HepG2 (cell line): ENCODE data around the gene MAMSTR. TPM values are rescaled to one million over a fixed set of nuclear protein-coding genes. Genes with fewer than 3 reads are reported as not detected.

Source experiments
- ATAC-seq: fragments of 200-7000 bp; cut with Tn5 transposase; 3 replicates; pipeline ENCODE4 v1.9.1; 2020; ENCODE audit warnings: mild to moderate bottlenecking, moderate library complexity
- BruUV-seq: library from RNA; stranded (reverse); fragments of 400-500 nt; replicated peaks from 2 replicates; lab custom pipeline; 2021; lab: Mats Ljungman, UMichigan
- CTCF ChIA-PET: fragments of 300-600 bp; formaldehyde crosslinking; extraction: SDS; loops from one replicate; lab custom pipeline; 2021; ENCODE audit warnings: low total read pairs, inconsistent platforms, low intra/inter-chr PET ratio; lab: Yijun Ruan, JAX
- POLR2A ChIA-PET: fragments of 350-600 bp; sonication (Branson Sonifier 250); formaldehyde crosslinking; loops from one replicate; lab custom pipeline; 2020; ENCODE audit warnings: antibody characterized with exemption, inconsistent platforms; lab: Yijun Ruan, JAX
- DNase-seq: peaks from one replicate; pipeline ENCODE4 v3.0.0-alpha.2; 2015; ENCODE audit warnings: low spot score
- FAIRE-seq: peaks from 3 replicates; lab custom pipeline; 2011; peaks lifted over from hg19 to GRCh38; lab: Jason Lieb, UNC
- H2AFZ ChIP-seq: one replicate; pipeline ENCODE4 v1.6.1; 2011; ENCODE audit warnings: low read length, inconsistent platforms
- H3K27ac ChIP-seq: fragments of 300-600 bp; 3 replicates; pipeline ENCODE4 v1.8.0; 2011; ENCODE audit warnings: mixed run types, mild to moderate bottlenecking, mixed read lengths, low read length, inconsistent platforms; ENCODE audit not compliant: insufficient read depth; ENCODE audit errors: extremely low read length
- H3K27me3 ChIP-seq, 2 experiments: fragments of 200-600 bp in 1 of 2; 2 replicates in 1 of 2; 3 replicates in 1 of 2; pipeline versions ENCODE4 v1.6.0 to v1.8.0; 2011; ENCODE audit warnings: low read length in 2 of 2, mild to moderate bottlenecking in 2 of 2, moderate library complexity in 2 of 2, inconsistent platforms in 1 of 2; ENCODE audit not compliant: insufficient read depth in 2 of 2, control insufficient read depth in 1 of 2
- H3K36me3 ChIP-seq, 2 experiments: fragments of 200-600 bp in 1 of 2; replicated peaks in 1 of 2; 2 replicates in 1 of 2; 3 replicates in 1 of 2; pipeline versions ENCODE4 v1.5.1 to v1.8.0; 2011; ENCODE audit warnings: low read length in 2 of 2, inconsistent platforms in 1 of 2; ENCODE audit not compliant: insufficient read depth in 2 of 2, control insufficient read depth in 1 of 2
- H3K4me1 ChIP-seq: 2 replicates; pipeline ENCODE4 v1.5.1; 2012; ENCODE audit warnings: low read length, inconsistent platforms; ENCODE audit not compliant: insufficient read depth
- H3K4me2 ChIP-seq: 2 replicates; pipeline ENCODE4 v1.6.0; 2011; ENCODE audit warnings: low read depth, low read length, inconsistent platforms
- H3K4me3 ChIP-seq, 3 experiments: fragments of 200-600 bp in 1 of 3; sonication (generic), shearing (Covaris generic) in 1 of 3; replicated peaks in 1 of 3; 2 replicates each; pipeline ENCODE4 v1.5.1; 2011 to 2016; ENCODE audit warnings: low read length in 3 of 3, inconsistent platforms in 2 of 3, low read depth in 2 of 3, mild to moderate bottlenecking in 2 of 3, control low read depth in 1 of 3, mixed read lengths in 1 of 3; ENCODE audit not compliant: insufficient read depth in 1 of 3
- H3K79me2 ChIP-seq: one replicate; pipeline ENCODE4 v1.6.1; 2011; ENCODE audit warnings: low read length, inconsistent platforms; ENCODE audit not compliant: insufficient read depth
- H3K9ac ChIP-seq: 2 replicates; pipeline ENCODE4 v1.6.0; 2011; ENCODE audit warnings: mild to moderate bottlenecking, low read depth, low read length, inconsistent platforms; ENCODE audit not compliant: insufficient read depth
- H3K9me3 ChIP-seq: 2 replicates; pipeline ENCODE4 v1.5.1; 2012; ENCODE audit warnings: mild to moderate bottlenecking, low read length
- H4K20me1 ChIP-seq: 2 replicates; pipeline ENCODE4 v1.6.0; 2011; ENCODE audit warnings: inconsistent platforms, mild to moderate bottlenecking, low read length, moderate library complexity; ENCODE audit not compliant: insufficient read depth
- CHCHD3 ChIP-seq: sonication (generic); formaldehyde crosslinking; IDR thresholded peaks from 2 replicates; pipeline ENCODE4 v1.8.0; 2022; ENCODE audit warnings: mild to moderate bottlenecking, missing genetic modification reagents, moderate library complexity
- EP300 ChIP-seq, 3 experiments: sonication (generic) in 1 of 3; formaldehyde crosslinking in 1 of 3; IDR thresholded peaks; 2 replicates each; pipeline versions ENCODE4 v1.5.1 to v1.6.1; 2011 to 2020; ENCODE audit warnings: low read depth in 2 of 3, low read length in 2 of 3, borderline replicate concordance in 1 of 3, improper control_type of control experiment in 1 of 3, mild to moderate bottlenecking in 1 of 3, missing genetic modification reagents in 1 of 3, moderate library complexity in 1 of 3
- FOXK2 ChIP-seq: fragments of 450-650 bp; IDR thresholded peaks from 2 replicates; pipeline ENCODE4 v1.6.1; 2016
- FOXO1 ChIP-seq: sonication (generic); formaldehyde crosslinking; IDR thresholded peaks from 2 replicates; pipeline ENCODE4 v1.4.0; 2020; ENCODE audit warnings: missing genetic modification reagents
- HNRNPUL1 ChIP-seq: fragments of 200-400 bp; formaldehyde crosslinking; IDR thresholded peaks from 2 replicates; pipeline ENCODE4 v1.6.1; 2017; ENCODE audit warnings: low read depth, mild to moderate bottlenecking, low read length, moderate library complexity
- KAT7 ChIP-seq: IDR thresholded peaks from 2 replicates; pipeline ENCODE4 v1.6.1; 2018; ENCODE audit warnings: borderline replicate concordance, missing compliant biosample characterization
- MXD4 ChIP-seq: IDR thresholded peaks from 2 replicates; pipeline ENCODE4 v1.6.1; 2016; ENCODE audit warnings: mild to moderate bottlenecking, missing biosample characterization, missing genetic modification reagents
- NFATC3 ChIP-seq: sonication (generic); formaldehyde crosslinking; IDR thresholded peaks from 2 replicates; pipeline ENCODE4 v1.5.1; 2020; ENCODE audit warnings: mild to moderate bottlenecking, missing genetic modification reagents
- POLR2AphosphoS5 ChIP-seq: IDR thresholded peaks from 2 replicates; pipeline ENCODE4 v1.6.1; 2012; ENCODE audit warnings: low read depth, low read length
- RBAK ChIP-seq: sonication (generic); formaldehyde crosslinking; IDR thresholded peaks from 2 replicates; pipeline ENCODE4 v1.5.1; 2020; ENCODE audit warnings: mild to moderate bottlenecking, missing genetic modification reagents
- SOX6 ChIP-seq, 2 experiments: fragments of 450-650 bp in 1 of 2; sonication (generic) in 1 of 2; formaldehyde crosslinking in 1 of 2; IDR thresholded peaks; 2 replicates each; pipeline versions ENCODE4 v1.4.0 to v1.6.1; 2017 to 2020; ENCODE audit warnings: antibody characterized with exemption in 1 of 2, mild to moderate bottlenecking in 1 of 2, missing genetic modification reagents in 1 of 2
- ZBTB2 ChIP-seq: sonication (generic); formaldehyde crosslinking; IDR thresholded peaks from 2 replicates; pipeline ENCODE4 v1.8.0; 2022; ENCODE audit warnings: low read depth, missing genetic modification reagents
- ZFP41 ChIP-seq: sonication (generic); formaldehyde crosslinking; IDR thresholded peaks from 2 replicates; pipeline ENCODE4 v1.4.0; 2020; ENCODE audit warnings: mild to moderate bottlenecking, missing genetic modification reagents, borderline replicate concordance
- ZNF230 ChIP-seq: sonication (generic); formaldehyde crosslinking; IDR thresholded peaks from 2 replicates; pipeline ENCODE4 v1.4.0; 2020; ENCODE audit warnings: mild to moderate bottlenecking, missing genetic modification reagents
- ZNF709 ChIP-seq: sonication (generic); formaldehyde crosslinking; IDR thresholded peaks from 2 replicates; pipeline ENCODE4 v1.5.0; 2020; ENCODE audit warnings: mild to moderate bottlenecking, missing genetic modification reagents
- ZNF747 ChIP-seq: sonication (generic); formaldehyde crosslinking; IDR thresholded peaks from 2 replicates; pipeline ENCODE4 v1.8.1; 2023; ENCODE audit warnings: missing genetic modification reagents, mild to moderate bottlenecking, borderline replicate concordance
- WGBS: methylation state at CpG from one replicate; pipeline ENCODE4 v1.1.6; 2017; ENCODE audit warnings: low lambda C conversion rate; 5-methylcytosine and 5-hydroxymethylcytosine counted together
- in situ Hi-C: cut with HindIII; loops from 2 replicates; pipeline ENCODE4 v1.10.0; 2017; ENCODE audit warnings: low pct_unique_long_range_greater_than_20kb; ENCODE audit not compliant: extremely low pct_ligation_motif_present
- intact Hi-C: fragments of 100-400 bp; cut with micrococcal nuclease; formaldehyde crosslinking; loops from one replicate; pipeline ENCODE4 v1.10.0; 2022; ENCODE audit not compliant: unreplicated experiment
- polyA plus RNA-seq, 8 experiments: library from polyadenylated mRNA; depleted of rRNA in 3 of 8; stranded (reverse) in 7 of 8; unstranded in 1 of 8; fragments of >200 nt; fragmentation: Illumina TruSeq in 4 of 8; extraction: Trizol in 4 of 8; gene quantifications; 2 replicates each; pipeline versions ENCODE4 v1.2.1 to v1.2.3, GENCODE V29; 2011 to 2016; ENCODE audit warnings: low read depth in 4 of 8, missing spikeins in 1 of 8, mixed read lengths in 1 of 8; ENCODE audit not compliant: insufficient read depth in 1 of 8
- total RNA-seq, 5 experiments: library from RNA; depleted of rRNA; stranded (reverse); fragments of >200 nt; fragmentation: Illumina TruSeq; extraction: Trizol; gene quantifications; 2 replicates each; pipeline ENCODE4 v1.2.3, GENCODE V29; 2016; ENCODE audit warnings: low read depth in 1 of 5
- TF ChIP-seq, protein P1 (sequence below): sonication (generic); formaldehyde crosslinking; IDR thresholded peaks from 2 replicates; pipeline ENCODE4 v1.9.0; 2021; ENCODE audit warnings: missing genetic modification reagents, mild to moderate bottlenecking, borderline replicate concordance
- TF ChIP-seq, protein P2 (sequence below): sonication (generic); formaldehyde crosslinking; IDR thresholded peaks from 2 replicates; pipeline ENCODE4 v1.5.1; 2020; ENCODE audit warnings: mild to moderate bottlenecking, missing genetic modification reagents, moderate library complexity

Gene MAMSTR
- total and polyA plus RNA-seq, 2 of the 13 experiments (the other 11 are each of a cell fraction or from before 2014, with no cell fraction given), result 2.2 to 2.4 TPM

DNA sequence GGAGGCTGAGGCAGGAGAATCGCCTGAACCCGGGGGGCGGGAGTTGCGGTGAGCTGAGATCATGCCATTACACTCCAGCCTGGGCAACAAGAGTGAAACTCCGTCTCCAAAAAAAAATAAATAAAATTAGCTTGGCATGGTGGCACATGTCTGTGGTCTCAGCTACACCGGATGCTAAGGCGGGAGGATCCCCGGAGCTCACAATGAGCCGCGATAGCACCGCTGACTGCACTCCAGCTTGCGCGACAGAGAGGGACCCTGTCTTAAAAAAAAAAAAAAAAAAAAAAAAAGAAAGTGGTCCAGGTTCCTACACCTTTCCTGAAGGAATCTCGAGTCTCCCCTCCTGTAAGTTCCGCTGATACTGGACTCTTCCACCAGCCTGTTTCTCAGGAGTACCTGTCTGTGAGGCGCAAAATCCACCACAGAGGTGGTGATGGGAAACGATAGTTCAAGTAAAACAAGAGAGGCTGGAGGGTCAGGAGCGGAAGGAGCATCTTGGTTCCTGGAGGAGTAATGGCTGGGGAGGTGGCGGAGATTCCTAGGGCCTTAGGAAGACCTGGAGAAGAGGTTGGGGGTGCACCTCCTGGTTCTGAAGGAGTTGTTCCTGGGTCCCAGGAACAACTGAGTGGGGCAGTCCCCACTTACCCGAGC lies 32.4 kb upstream of the MAMSTR start (continued):
- TF ChIP-seq EP300 (IDR thresholded peaks at IDR 0.05; ENCODE audit: low read depth in 2 of 2, low read length in 2 of 2) (no peak), EP300 (CRISPR knock-in tag; IDR thresholded peaks at IDR 0.05; ENCODE audit: borderline replicate concordance) (no peak), ZBTB2 (CRISPR knock-in tag) (no peak), FOXO1 (CRISPR knock-in tag) (no peak), KAT7 (CRISPR knock-in tag) (no peak), ZFP41 (CRISPR knock-in tag) (no peak), RBAK (CRISPR knock-in tag) (no peak), ZNF747 (CRISPR knock-in tag) (no peak), CHCHD3 (no peak)

DNA sequence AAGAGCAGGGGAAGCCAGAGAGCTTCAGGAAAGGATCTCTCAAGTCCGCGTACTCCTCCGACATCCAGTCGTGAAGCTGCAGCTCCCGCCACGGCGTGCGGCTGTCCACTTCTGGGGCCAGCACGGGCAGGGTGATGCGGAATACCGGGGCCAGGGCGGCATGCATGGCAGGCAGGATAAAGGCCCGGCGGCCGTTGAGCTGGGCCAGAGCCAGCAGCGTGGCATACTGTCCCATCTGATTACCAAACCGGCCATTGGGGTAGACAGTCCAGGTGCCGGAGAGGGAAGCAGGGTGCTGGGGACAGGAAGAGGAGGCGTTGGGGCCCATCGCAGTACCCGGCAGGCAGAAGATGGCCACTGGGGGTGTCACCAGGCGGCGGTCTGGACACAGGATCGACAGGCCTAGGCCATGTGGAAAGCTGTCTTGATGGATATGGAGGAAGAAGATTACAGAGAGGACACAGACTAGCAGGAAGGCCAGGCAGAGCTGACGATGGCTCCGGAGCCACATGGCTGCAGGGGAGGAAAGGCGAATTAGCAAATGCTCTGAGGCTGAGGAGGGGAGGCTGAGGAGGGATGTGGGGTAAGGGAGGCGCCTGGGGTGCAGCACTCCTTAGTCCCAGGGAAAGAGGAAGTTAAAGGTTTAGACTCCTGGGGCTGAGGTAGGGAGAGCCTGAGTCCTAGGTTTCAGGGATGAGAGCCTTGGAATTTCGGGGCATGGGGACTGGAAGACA lies 31.4 kb upstream of the MAMSTR start:
- H3K27ac ChIP-seq, result no peak overlapping the region
- no TSS peak for BruUV-seq
- in situ Hi-C loops (no loop called here), intact Hi-C loops (no loop called here)
- H3K4me3 ChIP-seq, result no peak overlapping the region
- H3K27me3 ChIP-seq, result no peaks in the 10 kb centered on the region
- ATAC-seq, result no peak
- DNase-seq, result no peak
- no peaks in the 10 kb centered on the region for H3K36me3 ChIP-seq
- H4K20me1 ChIP-seq, result no peaks in the 10 kb centered on the region
- H2AFZ ChIP-seq, result no peak overlapping the region
- no peak for FAIRE-seq
- ChIA-PET CTCF (no interaction called here), POLR2A (interaction anchor here (0.9 to 1.7 kb wide), 2 partner anchors 10 to 12 kb away, joined by 4 read pairs; no protein-coding TSS in a partner anchor)
- 87% methylated on average over 20 of the region's 29 CpGs for WGBS
- no peaks in the 10 kb centered on the region for H3K9me3 ChIP-seq
- H3K4me2 ChIP-seq, result no peak overlapping the region
- no peak overlapping the region for H3K9ac ChIP-seq
- no peaks in the 10 kb centered on the region for H3K79me2 ChIP-seq
- no peak for TF ChIP-seq HNRNPUL1
- TF ChIP-seq, protein P1, sequence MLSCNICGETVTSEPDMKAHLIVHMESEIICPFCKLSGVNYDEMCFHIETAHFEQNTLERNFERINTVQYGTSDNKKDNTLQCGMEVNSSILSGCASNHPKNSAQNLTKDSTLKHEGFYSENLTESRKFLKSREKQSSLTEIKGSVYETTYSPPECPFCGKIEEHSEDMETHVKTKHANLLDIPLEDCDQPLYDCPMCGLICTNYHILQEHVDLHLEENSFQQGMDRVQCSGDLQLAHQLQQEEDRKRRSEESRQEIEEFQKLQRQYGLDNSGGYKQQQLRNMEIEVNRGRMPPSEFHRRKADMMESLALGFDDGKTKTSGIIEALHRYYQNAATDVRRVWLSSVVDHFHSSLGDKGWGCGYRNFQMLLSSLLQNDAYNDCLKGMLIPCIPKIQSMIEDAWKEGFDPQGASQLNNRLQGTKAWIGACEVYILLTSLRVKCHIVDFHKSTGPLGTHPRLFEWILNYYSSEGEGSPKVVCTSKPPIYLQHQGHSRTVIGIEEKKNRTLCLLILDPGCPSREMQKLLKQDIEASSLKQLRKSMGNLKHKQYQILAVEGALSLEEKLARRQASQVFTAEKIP (CRISPR knock-in tag), result no peak
- TF ChIP-seq NFATC3, result no peak
- no peak for TF ChIP-seq SOX6 (IDR thresholded peaks at IDR 0.05)
- TF ChIP-seq SOX6 (CRISPR knock-in tag; IDR thresholded peaks at IDR 0.05), result no peak
- TF ChIP-seq POLR2AphosphoS5, result no peak
- no peak for TF ChIP-seq MXD4
- no peak for TF ChIP-seq ZNF230 (CRISPR knock-in tag)
- TF ChIP-seq, protein P2, sequence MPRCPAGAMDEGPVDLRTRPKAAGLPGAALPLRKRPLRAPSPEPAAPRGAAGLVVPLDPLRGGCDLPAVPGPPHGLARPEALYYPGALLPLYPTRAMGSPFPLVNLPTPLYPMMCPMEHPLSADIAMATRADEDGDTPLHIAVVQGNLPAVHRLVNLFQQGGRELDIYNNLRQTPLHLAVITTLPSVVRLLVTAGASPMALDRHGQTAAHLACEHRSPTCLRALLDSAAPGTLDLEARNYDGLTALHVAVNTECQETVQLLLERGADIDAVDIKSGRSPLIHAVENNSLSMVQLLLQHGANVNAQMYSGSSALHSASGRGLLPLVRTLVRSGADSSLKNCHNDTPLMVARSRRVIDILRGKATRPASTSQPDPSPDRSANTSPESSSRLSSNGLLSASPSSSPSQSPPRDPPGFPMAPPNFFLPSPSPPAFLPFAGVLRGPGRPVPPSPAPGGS (CRISPR knock-in tag), result no peak
- no peak for TF ChIP-seq ZNF709 (CRISPR knock-in tag)
- no peak for TF ChIP-seq FOXK2
- H3K4me1 ChIP-seq, result peaks cover 34% of the 10 kb centered on the region
